ENCODE measurements around the gene DGUOK. TPM values are rescaled to one million over a fixed set of nuclear protein-coding genes. Genes with fewer than 3 reads are reported as not detected.

Gene DGUOK
- total and polyA plus RNA-seq, 2 experiments from 2014 or later, result 68.4 to 287 TPM

DNA sequence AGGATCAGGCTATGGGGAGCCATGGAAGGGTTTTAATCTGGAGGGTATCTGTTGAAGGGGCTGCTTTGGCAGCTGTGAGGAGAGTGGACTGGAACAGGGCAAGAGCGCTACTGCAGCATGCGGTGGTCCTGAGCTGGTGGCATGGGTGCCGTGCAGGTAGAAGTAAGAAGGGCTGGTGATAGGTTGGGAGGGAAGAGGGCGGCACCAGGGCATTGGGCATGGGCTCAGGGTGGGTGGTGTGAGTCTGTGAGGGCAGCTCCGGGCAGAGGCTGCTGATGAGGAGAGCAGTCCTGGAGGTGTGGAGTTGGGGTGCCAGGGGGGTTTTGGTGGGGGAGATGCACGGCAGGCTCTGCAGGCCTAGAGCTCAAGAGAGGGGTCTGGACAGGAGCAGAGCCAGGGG lies 31.8 kb upstream of the DGUOK start (continued):
- TF ChIP-seq, protein P1, sequence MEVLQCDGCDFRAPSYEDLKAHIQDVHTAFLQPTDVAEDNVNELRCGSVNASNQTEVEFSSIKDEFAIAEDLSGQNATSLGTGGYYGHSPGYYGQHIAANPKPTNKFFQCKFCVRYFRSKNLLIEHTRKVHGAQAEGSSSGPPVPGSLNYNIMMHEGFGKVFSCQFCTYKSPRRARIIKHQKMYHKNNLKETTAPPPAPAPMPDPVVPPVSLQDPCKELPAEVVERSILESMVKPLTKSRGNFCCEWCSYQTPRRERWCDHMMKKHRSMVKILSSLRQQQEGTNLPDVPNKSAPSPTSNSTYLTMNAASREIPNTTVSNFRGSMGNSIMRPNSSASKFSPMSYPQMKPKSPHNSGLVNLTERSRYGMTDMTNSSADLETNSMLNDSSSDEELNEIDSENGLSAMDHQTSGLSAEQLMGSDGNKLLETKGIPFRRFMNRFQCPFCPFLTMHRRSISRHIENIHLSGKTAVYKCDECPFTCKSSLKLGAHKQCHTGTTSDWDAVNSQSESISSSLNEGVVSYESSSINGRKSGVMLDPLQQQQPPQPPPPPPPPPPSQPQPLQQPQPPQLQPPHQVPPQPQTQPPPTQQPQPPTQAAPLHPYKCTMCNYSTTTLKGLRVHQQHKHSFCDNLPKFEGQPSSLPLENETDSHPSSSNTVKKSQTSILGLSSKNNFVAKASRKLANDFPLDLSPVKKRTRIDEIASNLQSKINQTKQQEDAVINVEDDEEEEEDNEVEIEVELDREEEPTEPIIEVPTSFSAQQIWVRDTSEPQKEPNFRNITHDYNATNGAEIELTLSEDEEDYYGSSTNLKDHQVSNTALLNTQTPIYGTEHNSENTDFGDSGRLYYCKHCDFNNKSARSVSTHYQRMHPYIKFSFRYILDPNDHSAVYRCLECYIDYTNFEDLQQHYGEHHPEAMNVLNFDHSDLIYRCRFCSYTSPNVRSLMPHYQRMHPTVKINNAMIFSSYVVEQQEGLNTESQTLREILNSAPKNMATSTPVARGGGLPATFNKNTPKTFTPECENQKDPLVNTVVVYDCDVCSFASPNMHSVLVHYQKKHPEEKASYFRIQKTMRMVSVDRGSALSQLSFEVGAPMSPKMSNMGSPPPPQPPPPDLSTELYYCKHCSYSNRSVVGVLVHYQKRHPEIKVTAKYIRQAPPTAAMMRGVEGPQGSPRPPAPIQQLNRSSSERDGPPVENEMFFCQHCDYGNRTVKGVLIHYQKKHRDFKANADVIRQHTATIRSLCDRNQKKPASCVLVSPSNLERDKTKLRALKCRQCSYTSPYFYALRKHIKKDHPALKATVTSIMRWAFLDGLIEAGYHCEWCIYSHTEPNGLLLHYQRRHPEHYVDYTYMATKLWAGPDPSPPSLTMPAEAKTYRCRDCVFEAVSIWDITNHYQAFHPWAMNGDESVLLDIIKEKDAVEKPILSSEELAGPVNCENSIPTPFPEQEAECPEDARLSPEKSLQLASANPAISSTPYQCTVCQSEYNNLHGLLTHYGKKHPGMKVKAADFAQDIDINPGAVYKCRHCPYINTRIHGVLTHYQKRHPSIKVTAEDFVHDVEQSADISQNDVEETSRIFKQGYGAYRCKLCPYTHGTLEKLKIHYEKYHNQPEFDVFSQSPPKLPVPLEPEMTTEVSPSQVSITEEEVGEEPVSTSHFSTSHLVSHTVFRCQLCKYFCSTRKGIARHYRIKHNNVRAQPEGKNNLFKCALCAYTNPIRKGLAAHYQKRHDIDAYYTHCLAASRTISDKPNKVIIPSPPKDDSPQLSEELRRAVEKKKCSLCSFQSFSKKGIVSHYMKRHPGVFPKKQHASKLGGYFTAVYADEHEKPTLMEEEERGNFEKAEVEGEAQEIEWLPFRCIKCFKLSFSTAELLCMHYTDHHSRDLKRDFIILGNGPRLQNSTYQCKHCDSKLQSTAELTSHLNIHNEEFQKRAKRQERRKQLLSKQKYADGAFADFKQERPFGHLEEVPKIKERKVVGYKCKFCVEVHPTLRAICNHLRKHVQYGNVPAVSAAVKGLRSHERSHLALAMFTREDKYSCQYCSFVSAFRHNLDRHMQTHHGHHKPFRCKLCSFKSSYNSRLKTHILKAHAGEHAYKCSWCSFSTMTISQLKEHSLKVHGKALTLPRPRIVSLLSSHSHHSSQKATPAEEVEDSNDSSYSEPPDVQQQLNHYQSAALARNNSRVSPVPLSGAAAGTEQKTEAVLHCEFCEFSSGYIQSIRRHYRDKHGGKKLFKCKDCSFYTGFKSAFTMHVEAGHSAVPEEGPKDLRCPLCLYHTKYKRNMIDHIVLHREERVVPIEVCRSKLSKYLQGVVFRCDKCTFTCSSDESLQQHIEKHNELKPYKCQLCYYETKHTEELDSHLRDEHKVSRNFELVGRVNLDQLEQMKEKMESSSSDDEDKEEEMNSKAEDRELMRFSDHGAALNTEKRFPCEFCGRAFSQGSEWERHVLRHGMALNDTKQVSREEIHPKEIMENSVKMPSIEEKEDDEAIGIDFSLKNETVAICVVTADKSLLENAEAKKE (CRISPR knock-in tag; IDR thresholded peaks at IDR 0.05), result no peak
- TF ChIP-seq, protein P2, sequence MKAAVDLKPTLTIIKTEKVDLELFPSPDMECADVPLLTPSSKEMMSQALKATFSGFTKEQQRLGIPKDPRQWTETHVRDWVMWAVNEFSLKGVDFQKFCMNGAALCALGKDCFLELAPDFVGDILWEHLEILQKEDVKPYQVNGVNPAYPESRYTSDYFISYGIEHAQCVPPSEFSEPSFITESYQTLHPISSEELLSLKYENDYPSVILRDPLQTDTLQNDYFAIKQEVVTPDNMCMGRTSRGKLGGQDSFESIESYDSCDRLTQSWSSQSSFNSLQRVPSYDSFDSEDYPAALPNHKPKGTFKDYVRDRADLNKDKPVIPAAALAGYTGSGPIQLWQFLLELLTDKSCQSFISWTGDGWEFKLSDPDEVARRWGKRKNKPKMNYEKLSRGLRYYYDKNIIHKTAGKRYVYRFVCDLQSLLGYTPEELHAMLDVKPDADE (IDR thresholded peaks at IDR 0.05), result no peak

DNA sequence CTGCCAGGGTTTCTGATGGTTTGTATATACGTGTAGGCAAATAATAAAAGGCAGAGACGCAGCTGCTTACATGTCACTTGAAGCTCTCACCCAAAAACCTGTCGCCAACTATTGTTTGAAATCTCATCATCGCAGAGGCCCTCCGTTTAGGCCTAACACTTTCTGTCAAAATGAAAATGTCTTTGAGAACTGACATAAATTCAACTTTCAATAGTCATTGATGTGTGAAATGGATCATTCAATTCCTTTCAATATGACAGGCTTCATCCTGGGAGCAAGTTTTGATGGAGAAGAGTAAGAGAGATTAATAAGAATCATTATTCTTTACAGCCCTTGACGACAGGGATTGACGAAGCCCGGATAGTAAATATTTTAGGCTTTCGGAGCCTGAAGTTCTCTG lies 31.2 kb upstream of the DGUOK start:
- peaks cover 13% of the 10 kb centered on the region for H3K4me1 Mint-ChIP-seq
- H3K36me3 Mint-ChIP-seq (ENCODE audit: low read depth), result no peaks in the 10 kb centered on the region
- ATAC-seq, result no peak
- H3K9me2 ChIP-seq (ENCODE audit: insufficient read depth), result no peaks in the 10 kb centered on the region
- no peak overlapping the region for H3K4me3 ChIP-seq
- H3K27ac ChIP-seq (ENCODE audit: low read depth), result no peak overlapping the region
- H3F3A ChIP-seq (replicated peaks; ENCODE audit: low read depth), result no peaks in the 10 kb centered on the region
- H3K27ac Mint-ChIP-seq, result no peak overlapping the region
- no peak overlapping the region for H3K4me3 Mint-ChIP-seq
- TF ChIP-seq JUNB (IDR thresholded peaks at IDR 0.05; ENCODE audit: unreplicated experiment) (no peak), ZNF331 (CRISPR knock-in tag; IDR thresholded peaks at IDR 0.05; ENCODE audit: low read depth) (no peak), POLR2AphosphoS5 (IDR thresholded peaks at IDR 0.05; ENCODE audit: low read depth) (no peak), ZNF114 (CRISPR knock-in tag; IDR thresholded peaks at IDR 0.05) (no peak), CREB1 (CRISPR knock-in tag; IDR thresholded peaks at IDR 0.05; ENCODE audit: low read depth) (no peak), STAT1 (IDR thresholded peaks at IDR 0.05; ENCODE audit: unreplicated experiment) (no peak)
- TF ChIP-seq, protein P2 (IDR thresholded peaks at IDR 0.05), result no peak
- TF ChIP-seq, protein P1 (CRISPR knock-in tag; IDR thresholded peaks at IDR 0.05), result no peak
- no peaks in the 10 kb centered on the region for H4K20me1 ChIP-seq (replicated peaks; ENCODE audit: insufficient read depth)
- H3K79me2 ChIP-seq (replicated peaks; ENCODE audit: insufficient read depth), result no peaks in the 10 kb centered on the region
- H3K27me3 Mint-ChIP-seq (ENCODE audit: insufficient read depth, low read depth, poor library complexity), result peaks cover 7% of the 10 kb centered on the region
- H3K4me2 ChIP-seq, result no peak overlapping the region
- H2AFZ ChIP-seq, result no peak overlapping the region
- H3K4me1 ChIP-seq (ENCODE audit: insufficient read depth), result no peaks in the 10 kb centered on the region
- DNase-seq (ENCODE audit: low spot score), result no peak
- H3K9me3 Mint-ChIP-seq, result no peaks in the 10 kb centered on the region
- no peaks in the 10 kb centered on the region for H3K36me3 ChIP-seq (ENCODE audit: insufficient read depth)
- H3K27me3 ChIP-seq (ENCODE audit: insufficient read depth), result no peaks in the 10 kb centered on the region

Measured in GM23338 (cell line).